H1 (cell line): ENCODE results near the gene E2F3.

Experiments used
- CBX5 ChIP-seq: fragments of 300-800, 300-1000 bp; sonication (generic); IDR thresholded peaks from 2 replicates; pipeline ENCODE4 v1.7.1; 2016; ENCODE audit warnings: antibody characterized with exemption, low read length, low read depth
- CTCF ChIP-seq, 3 experiments: IDR thresholded peaks; 1 replicate in 2 of 3; 2 replicates in 1 of 3; pipeline versions ENCODE4 v1.5.1 to v1.6.1; 2011; ENCODE audit warnings: low read length in 3 of 3, mild to moderate bottlenecking in 3 of 3, inconsistent platforms in 2 of 3, low read depth in 1 of 3, moderate library complexity in 1 of 3; ENCODE audit not compliant: insufficient read depth in 1 of 3; ENCODE audit errors: control extremely low read depth in 1 of 3
- EP300 ChIP-seq, 2 experiments: IDR thresholded peaks; 1 replicate in 1 of 2; 2 replicates in 1 of 2; pipeline ENCODE4 v1.6.1; 2011 to 2012; ENCODE audit warnings: low read depth in 2 of 2, low read length in 2 of 2, mild to moderate bottlenecking in 2 of 2, borderline replicate concordance in 1 of 2, inconsistent platforms in 1 of 2, moderate library complexity in 1 of 2
- POLR2AphosphoS5 ChIP-seq: IDR thresholded peaks from 2 replicates; pipeline ENCODE4 v1.6.1; 2011; ENCODE audit warnings: low read depth, low read length

GRCh38 chr6:20467437-20467836, 65.8 kb downstream of the E2F3 start:
- TF ChIP-seq POLR2AphosphoS5 (no peak), CBX5 (no peak), CTCF (IDR thresholded peaks at IDR 0.05; ENCODE audit: control extremely low read depth in 1 of 3, insufficient read depth in 1 of 3, low read depth in 1 of 3, low read length in 3 of 3) (no peak), EP300 (IDR thresholded peaks at IDR 0.05; ENCODE audit: borderline replicate concordance in 1 of 2, low read depth in 2 of 2, low read length in 2 of 2) (no peak)
